GM19043 (cell line): Measurements from ENCODE around the gene HDLBP.
"Not testable (repeated sequence)": the region's sequence is repeated elsewhere in the genome, so short reads cannot be mapped to it uniquely, and the experiment has no call there.

Experiments
- ATAC-seq: cut with Tn5 transposase; IDR thresholded peaks from one replicate; pipeline ENCODE4 v1.9.1; 2021; ENCODE audit warnings: low read depth; ENCODE audit not compliant: unreplicated experiment

The HDLBP gene

GRCh38 chr2:241278306-241278705, 37.2 kb downstream of the HDLBP start:
- ATAC-seq = not testable (repeated sequence)

DNA sequence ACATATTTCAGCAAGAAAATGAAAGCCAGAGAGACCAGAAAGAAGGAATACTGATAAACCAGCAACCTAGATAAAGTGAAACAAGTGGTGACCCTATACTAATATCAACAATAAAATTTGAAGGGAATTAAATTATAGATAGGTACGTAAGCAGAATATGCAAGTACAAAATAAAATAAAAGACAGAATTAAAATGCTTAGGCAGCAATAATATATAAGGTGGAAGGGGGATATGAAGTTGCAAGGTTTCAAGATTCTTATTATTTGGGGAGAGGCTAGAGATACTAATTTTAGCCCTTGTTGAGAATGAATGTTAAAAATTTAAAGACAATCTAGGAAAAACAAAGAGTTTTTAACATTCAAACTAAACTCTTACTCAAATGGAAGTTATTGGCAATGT, 39.6 kb downstream of the HDLBP start:
- no peak for ATAC-seq

- no peak for ATAC-seq
Measured at GRCh38 chr2:241275504-241275903, 40.0 kb downstream of the HDLBP start.

- no peak for ATAC-seq
Measured at GRCh38 chr2:241274127-241274526, 41.3 kb downstream of the HDLBP start.

- no peak for ATAC-seq
Measured at GRCh38 chr2:241273210-241274020, 42.1 kb downstream of the HDLBP start.

DNA sequence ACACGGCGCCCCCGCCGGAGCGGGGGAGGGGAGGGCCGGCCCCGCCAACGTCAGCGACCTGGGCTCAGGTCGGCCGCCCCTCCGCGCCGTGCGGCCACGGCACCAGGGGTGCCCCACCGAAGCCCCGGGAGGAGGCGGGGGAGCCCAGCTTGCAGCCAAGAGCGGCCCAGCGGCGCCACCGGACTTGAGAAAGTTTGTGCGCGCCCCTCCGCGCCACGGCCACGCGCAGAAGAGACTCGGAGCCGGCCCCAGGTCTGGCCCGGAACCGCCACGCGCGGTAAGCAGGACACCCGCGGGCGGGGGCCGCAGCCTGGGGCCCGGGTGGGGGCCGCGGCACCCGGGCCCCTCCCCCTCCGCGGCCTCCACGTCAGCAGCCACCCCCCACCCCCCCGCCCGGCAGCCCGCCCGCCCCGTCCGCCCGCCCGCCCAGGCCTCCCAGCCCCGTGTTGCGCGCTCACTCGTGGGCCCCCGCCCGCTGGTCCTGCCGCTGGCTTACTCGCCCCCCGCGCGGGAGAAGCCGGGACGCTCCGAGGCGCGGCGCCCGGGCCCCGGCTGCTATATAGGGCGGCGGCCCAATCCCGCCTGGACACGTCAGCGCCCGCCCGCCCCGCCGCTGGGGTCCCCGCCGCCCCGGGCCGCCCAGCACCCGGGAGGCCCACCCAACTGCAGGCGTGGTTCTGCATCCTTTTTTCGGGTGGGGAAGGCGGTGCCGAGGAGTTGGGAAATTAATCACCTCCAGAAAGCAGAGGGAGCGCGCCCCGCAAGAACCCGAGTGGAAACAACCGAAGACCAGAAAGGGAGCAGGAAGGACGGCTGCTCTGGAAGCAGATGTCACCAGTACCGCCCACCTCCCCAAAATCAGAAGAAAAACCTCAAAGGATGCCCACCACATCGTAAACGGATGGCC, 42.9 kb downstream of the HDLBP start:
- peak; percentile 36 for ATAC-seq

DNA sequence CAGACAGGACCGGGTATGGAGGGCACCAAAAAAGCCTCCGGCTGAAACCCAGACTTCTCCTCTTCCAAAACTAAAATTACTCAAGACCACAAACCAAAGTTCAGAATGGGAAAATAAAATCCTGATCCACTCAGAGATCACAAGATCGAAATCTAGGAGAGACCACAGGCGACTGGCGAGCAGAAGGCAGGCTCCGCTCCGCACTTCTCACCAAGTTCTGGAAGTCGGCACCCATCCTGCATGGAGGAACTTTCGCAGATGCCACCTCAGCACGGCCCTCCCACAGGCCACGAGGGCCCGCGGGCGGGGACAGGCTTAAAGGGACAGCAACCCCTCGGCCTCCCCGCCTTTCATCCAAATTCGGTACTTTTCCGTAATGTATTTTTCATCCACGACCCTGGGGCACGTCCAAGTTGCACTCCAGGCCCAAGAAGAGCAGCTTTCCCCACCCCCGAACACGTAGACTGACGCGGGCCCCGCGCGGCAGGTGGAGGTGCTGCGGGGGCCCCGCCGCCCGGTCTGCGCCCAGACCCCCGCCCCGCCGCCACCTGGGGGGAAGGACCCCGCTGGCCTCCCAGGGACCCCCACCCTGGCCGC, 43.7 kb downstream of the HDLBP start:
- peak; percentile 49 for ATAC-seq

GRCh38 chr2:241270531-241270930, 44.9 kb downstream of the HDLBP start:
- no peak for ATAC-seq

DNA sequence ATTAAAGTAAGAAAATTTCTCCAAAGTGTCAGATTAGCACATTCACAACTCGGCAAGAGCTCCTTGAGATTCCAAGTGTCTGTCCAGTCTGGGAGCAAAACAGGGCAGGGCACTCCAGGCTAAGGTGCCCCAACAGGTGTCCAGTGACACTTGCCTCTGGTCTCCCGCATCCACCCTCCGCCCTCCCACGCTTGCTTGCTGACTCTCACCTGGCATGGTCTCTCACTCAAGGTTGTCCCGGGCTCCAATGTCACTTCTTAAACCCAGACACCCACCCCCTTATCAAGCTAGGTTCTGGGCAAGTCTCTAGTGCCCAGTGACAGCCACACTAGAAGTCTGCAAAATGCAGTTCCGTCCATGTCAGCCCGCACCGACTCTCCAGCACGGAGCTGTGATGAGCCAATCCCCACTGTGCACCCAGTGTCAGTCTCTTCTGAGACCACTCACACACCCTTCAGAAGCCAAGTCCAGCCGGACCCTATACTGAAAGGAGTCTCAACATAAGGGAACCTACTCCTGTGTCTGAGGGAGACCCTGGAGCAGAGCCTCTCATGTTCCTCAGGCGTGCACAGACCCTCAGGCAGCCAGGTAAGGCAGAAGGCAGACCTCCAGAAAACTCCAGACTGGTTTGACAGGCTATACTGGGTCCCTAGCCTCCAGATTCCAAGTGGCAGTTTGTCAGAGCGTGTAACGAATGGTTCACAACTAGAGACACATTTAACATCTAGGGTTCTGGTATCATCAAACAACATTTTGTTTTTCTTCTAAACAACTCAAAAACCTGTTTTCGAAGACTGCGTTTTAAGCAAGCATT, 45.6 kb downstream of the HDLBP start:
- ATAC-seq = no peak

DNA sequence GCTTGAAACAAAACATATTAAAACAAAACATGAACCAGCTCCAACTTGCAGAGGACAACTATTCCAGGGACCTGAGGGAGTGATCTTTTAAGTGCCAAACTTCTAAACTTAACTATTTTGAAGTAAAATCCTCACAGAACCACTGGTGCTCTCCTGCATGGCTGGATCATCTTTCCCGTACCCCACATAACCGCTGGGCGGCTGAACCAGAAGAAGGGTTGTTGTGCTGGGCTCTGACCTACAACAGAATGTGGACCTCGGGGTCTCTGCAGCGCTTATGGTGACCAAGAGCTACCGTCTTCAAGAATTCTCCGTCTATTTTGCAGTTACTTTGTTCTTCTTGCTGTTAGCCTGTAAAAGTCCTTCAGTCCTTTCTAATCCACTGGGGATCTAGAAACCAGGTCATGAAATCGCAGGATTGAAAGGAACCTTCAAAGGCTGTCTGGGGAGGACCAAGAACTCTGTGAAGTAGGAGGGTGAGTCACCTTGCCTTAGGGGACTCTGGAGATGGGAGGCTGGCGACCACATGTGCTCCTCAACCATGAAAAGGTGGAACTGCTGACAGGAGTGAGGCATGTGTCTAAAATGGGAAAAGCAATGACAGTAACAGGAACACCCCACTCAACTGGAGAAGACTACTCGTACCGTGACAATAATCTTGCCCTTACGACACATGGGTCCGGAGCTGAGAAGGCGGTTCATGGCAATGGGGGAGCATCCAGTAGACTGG, 46.6 kb downstream of the HDLBP start:
- ATAC-seq = no peak

DNA sequence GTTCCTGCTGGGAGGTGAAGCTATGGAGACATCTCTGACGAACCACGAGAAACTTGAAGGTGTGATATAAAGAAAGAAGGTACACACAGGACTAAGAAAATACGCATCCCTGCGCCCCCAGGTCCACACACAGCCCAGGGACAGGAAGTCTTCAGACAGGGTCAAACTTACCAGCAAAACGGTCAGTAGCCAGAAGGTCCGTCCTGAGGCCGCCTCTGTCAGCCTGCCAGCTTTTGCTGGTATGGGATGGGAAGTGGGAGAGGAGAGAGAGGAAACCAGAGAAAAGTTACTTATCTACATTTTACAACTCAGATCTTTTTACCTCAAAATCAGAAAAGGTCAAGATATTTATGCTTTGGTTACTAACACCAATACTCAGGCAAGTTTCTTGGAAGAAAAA, 47.2 kb downstream of the HDLBP start:
- no peak for ATAC-seq

GRCh38 chr2:241267249-241268067, 48.0 kb downstream of the HDLBP start:
- no peak for ATAC-seq

DNA sequence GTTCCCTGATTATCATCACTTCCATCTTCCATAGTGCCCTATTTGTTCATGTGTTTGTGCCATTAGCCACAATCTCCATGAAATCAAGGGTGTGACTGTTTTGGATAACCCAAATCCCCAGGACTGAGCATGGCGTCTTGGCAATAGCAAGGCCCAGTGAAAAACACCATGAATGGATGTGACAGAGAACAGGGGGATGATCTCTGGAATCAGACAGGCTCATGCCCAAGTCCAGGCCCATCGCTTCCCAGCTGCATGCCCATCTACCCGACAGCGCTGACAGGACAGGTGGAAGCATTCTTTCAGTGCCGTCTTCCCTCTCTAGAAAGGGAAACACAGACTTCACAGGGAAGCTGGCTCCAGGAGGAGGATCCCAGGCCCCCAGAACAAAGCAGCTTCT, 50.0 kb downstream of the HDLBP start:
- no peak for ATAC-seq

DNA sequence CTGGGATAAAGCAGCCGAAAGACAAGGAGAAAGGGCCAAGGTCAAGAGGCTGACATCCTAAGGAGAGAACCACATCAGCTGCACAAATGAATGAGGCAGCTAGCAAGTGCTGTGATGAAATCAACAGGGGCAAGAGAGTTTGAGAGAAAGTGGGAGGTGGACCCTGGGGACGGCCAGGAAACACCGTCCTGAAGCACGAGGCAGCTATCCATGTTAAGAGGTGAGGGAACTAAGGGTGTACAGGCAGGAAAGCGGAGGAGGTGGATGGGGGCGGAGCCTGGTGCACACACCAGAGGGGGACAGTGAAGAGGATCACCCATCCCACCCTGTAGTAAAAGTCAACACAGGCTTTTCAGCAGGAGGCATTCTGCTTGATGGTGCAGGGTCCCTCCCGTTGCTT, 52.4 kb downstream of the HDLBP start:
- no peak for ATAC-seq

DNA sequence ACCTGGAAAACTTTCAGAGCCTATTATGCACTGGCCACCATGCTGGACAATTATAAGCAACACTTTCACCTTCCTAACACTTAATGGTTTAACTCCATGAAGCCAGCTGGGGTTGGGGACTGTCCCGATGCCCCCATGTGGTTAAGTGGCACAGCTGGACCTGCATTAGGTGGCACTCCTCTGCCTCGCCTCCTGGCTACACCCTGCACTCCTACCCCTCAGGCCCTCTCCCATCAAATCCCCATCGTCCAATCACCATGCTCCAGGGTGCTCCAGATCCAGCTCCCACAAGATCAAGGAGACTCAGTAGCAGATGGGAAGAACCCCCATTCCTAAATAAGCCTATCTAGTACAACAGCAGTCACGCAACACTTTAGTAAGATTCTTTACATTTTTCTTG, 53.8 kb downstream of the HDLBP start:
- ATAC-seq = no peak

- no peak for ATAC-seq
Measured at GRCh38 chr2:241260911-241261310, 54.6 kb downstream of the HDLBP start.

DNA sequence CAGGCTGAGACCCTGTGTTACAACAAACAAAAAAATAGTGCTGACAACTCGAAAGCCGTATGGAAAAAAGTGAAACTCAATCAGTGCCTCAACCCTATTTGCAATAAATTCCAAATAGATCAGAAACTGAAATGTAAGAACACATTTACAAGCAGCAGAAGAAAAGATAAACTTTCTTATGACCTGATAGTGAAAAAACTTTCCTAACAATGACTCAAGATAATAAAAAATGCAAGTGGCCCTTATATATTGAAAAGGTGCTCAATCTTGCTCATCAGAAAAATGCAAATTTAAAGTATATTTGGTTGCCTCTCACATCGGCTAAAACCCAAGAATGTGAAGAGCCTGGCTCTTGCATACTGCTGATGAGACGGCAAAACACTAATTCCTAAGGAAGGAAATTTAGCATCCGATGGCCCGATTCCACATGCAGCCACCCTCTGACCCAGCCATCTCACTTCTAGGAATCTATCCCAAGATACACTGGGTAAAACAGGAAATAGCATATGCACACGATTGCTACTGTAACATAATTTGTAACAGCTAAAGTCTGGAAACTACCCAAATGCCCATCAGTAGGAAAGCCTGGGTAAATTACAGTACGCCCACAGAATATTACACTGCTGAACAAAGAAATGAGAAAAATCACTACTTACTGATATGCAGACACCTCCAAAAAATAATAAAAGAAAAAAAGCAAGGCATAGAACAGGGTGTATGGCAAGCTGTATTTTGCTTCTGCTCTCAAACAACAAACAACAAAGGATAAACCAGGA, 56.8 kb downstream of the HDLBP start:
- ATAC-seq = no peak

DNA sequence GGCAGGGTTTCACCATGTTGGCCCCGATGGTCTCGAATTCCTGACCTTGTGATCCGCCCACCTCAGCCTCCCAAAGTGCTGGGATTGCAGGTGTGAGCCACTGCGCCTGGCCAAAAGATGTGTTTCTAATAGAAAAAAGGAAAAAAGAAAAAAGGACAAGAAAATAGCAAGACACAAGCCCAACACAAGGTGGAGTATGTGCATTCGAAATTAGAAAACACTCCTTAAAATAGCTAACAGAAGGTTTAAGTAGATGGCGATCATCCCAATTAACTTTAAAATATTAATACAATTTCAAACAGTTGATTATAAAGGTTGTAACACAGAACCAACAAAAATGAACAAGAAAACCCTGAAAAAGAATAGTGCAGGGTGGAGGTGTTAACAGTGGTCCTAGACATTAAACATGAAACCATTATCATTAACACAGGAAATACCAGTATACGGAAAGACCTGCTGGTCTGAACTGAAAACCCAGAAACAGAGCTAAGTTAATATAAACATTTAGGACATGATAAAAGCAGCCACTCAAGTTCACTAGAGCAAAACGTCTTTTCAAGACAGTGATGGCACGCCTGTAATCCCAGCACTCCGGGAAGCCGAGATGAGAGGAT, 57.9 kb downstream of the HDLBP start:
- ATAC-seq = no peak
